Left cardiac atrium (tissue), 4 donors: ENCODE measurements around the gene GAPVD1. TPM values are rescaled to one million over a fixed set of nuclear protein-coding genes. Genes with fewer than 3 reads are reported as not detected.
A peak's percentile ranks its signal among the peaks of the same experiment; 100 is the strongest.

Experiments used
- ATAC-seq, 2 donors: fragments of 200-7000 bp; cut with Tn5 transposase; one replicate each; pipeline ENCODE4 v1.9.1; 2020; ENCODE audit warnings: mild to moderate bottlenecking in 2 of 2, moderate library complexity in 2 of 2
- DNase-seq: peaks from one replicate; pipeline ENCODE4 v3.0.0-alpha.2; 2020
- intact Hi-C, 2 donors: fragments of 100-400 bp; cut with DNase I; formaldehyde crosslinking; loops; one replicate each; pipeline versions ENCODE4 v1.14.1 to v1.15.1; 2022 to 2023
- total RNA-seq, 2 donors: library from RNA; stranded (reverse); fragmentation: NEBNext Ultra II Directional; extraction: Animal tissue kit (Norgen Biotek cat#: 25700); gene quantifications; one replicate each; pipeline ENCODE4 v1.2.1, GENCODE V29; 2021
- donor health status: DM: no; HTN: yes; CAD: no.
- donor health status: DM: no; HTN: yes; CAD: no; lungs with severe emphysema.
- donor health status: DM: yes; HTN: yes; CAD: no.
- donor health status: Dilated cardiomyopathy.

Gene GAPVD1
- total RNA-seq, 2 donors from 2014 or later, result 30.7 to 36.8 TPM

GRCh38 chr9:125409637-125410521, 148.3 kb downstream of the GAPVD1 start:
- intact Hi-C loops, result loop anchor here (2.0 to 10.0 kb wide), 3 partner anchors 215 to 825 kb away; no protein-coding TSS in a partner anchor
- DNase-seq, result peak; percentile 54
- ATAC-seq, result peak in 1 of 2 donors; percentile 11

GRCh38 chr9:125410522-125410894, 148.9 kb downstream of the GAPVD1 start:
- DNase-seq (no peak), ATAC-seq (no peak)
- intact Hi-C loops, result no loop called here

- intact Hi-C loops, result no loop called here
Observed at GRCh38 chr9:125411171-125411756, 149.6 kb downstream of the GAPVD1 start.

GRCh38 chr9:125412166-125412565, 150.5 kb downstream of the GAPVD1 start:
- no peak for ATAC-seq
- intact Hi-C loops, result no loop called here

More at GRCh38 chr9:125411171-125411756, 149.6 kb downstream of the GAPVD1 start:
- no peak for ATAC-seq
- no peak for DNase-seq

GRCh38 chr9:125413579-125413978, 152.0 kb downstream of the GAPVD1 start:
- ATAC-seq (no peak), DNase-seq (no peak)
- intact Hi-C loops, result no loop called here

More at GRCh38 chr9:125412166-125412565, 150.5 kb downstream of the GAPVD1 start:
- no peak for DNase-seq

GRCh38 chr9:125415583-125416460, 154.2 kb downstream of the GAPVD1 start:
- ATAC-seq (no peak), DNase-seq (no peak)
- intact Hi-C loops, result no loop called here

- ATAC-seq, result no peak
- no peak for DNase-seq
- intact Hi-C loops, result no loop called here
Observed at GRCh38 chr9:125416517-125416916, 154.9 kb downstream of the GAPVD1 start.

Other genes with a start within 250 kb of the GAPVD1 start
- 1 to 10 TPM; 5.6 to 5.8 TPM for gene SCAI, start 118.3 kb upstream of the GAPVD1 start, total RNA-seq
- 10 to 100 TPM; 34.0 to 38.9 TPM for gene PPP6C, start 72.0 kb upstream of the GAPVD1 start, total RNA-seq
- 10 to 100 TPM in 1 of 2 donors, 1 to 10 TPM in 1; 8.3 to 10.0 TPM for gene RABEPK, start 61.3 kb upstream of the GAPVD1 start, total RNA-seq
- gene HSPA5, start 20.5 kb upstream of the GAPVD1 start, total RNA-seq, result 100 to 1,000 TPM; 273 to 342 TPM